Endothelial cell of umbilical vein (primary cell): ENCODE data around the gene CHRNA5. TPM values are rescaled to one million over a fixed set of nuclear protein-coding genes. Genes with fewer than 3 reads are reported as not detected.

Experiments used
- BruUV-seq: library from RNA; stranded (reverse); fragments of 400-500 nt; replicated peaks from 2 replicates; lab custom pipeline; 2021; lab: Mats Ljungman, UMichigan
- CTCF ChIA-PET: fragments of 300-600, 350-600 bp; sonication (Branson Sonifier 250); formaldehyde crosslinking; loops from one replicate; lab custom pipeline; 2021; ENCODE audit warnings: antibody characterized with exemption, inconsistent platforms; lab: Charles Lee
- POLR2A ChIA-PET: fragments of 300-600, 350-600 bp; sonication (Branson Sonifier 250); formaldehyde crosslinking; loops from one replicate; lab custom pipeline; 2021; ENCODE audit warnings: antibody characterized with exemption, inconsistent platforms; lab: Charles Lee
- DNase-seq: peaks from one replicate; pipeline ENCODE4 v3.0.0-alpha.2; 2011; ENCODE audit warnings: low read depth, low spot score
- FAIRE-seq: peaks from 2 replicates; lab custom pipeline; 2011; peaks lifted over from hg19 to GRCh38; lab: Jason Lieb, UNC
- H2AFZ ChIP-seq: 2 replicates; pipeline ENCODE4 v1.6.0; 2012; ENCODE audit warnings: low read depth, low read length, control low read depth, inconsistent platforms
- H3K27ac ChIP-seq: 2 replicates; pipeline ENCODE4 v1.5.1; 2011; ENCODE audit warnings: low read depth, mild to moderate bottlenecking, control low read depth, low read length, moderate library complexity; ENCODE audit not compliant: insufficient read depth
- H3K27me3 ChIP-seq, 2 experiments: 2 replicates each; pipeline versions ENCODE4 v1.6.0 to v1.6.1; 2011; ENCODE audit warnings: low read length in 2 of 2, mixed read lengths in 1 of 2; ENCODE audit not compliant: control insufficient read depth in 2 of 2, insufficient read depth in 2 of 2
- H3K36me3 ChIP-seq, 2 experiments: 2 replicates in 1 of 2; 3 replicates in 1 of 2; pipeline ENCODE4 v1.5.1; 2011; ENCODE audit warnings: low read length in 2 of 2, mild to moderate bottlenecking in 1 of 2, moderate library complexity in 1 of 2; ENCODE audit not compliant: control insufficient read depth in 2 of 2, insufficient read depth in 2 of 2; ENCODE audit errors: extremely low read depth in 1 of 2
- H3K4me1 ChIP-seq: 3 replicates; pipeline ENCODE4 v1.5.1; 2011; ENCODE audit warnings: mild to moderate bottlenecking, low read length; ENCODE audit not compliant: control insufficient read depth, insufficient read depth; ENCODE audit errors: extremely low read depth
- H3K4me2 ChIP-seq: 2 replicates; pipeline ENCODE4 v1.6.1; 2011; ENCODE audit warnings: low read length, control low read depth, mixed read lengths; ENCODE audit not compliant: insufficient read depth
- H3K4me3 ChIP-seq, 3 experiments: fragments of 200-600 bp in 1 of 3; sonication (generic), shearing (Covaris generic) in 1 of 3; replicated peaks in 1 of 3; 2 replicates each; pipeline ENCODE4 v1.5.1; 2011 to 2016; ENCODE audit warnings: control low read depth in 3 of 3, low read length in 3 of 3, mild to moderate bottlenecking in 2 of 3, inconsistent platforms in 1 of 3, low read depth in 1 of 3, moderate library complexity in 1 of 3; ENCODE audit not compliant: insufficient read depth in 1 of 3
- H3K79me2 ChIP-seq: 2 replicates; pipeline ENCODE4 v1.6.0; 2012; ENCODE audit warnings: low read length, inconsistent platforms; ENCODE audit not compliant: control insufficient read depth, insufficient read depth
- H3K9ac ChIP-seq: replicated peaks from 2 replicates; pipeline ENCODE3; 2011; ENCODE audit warnings: low read length, control low read depth; ENCODE audit not compliant: insufficient read depth; ENCODE audit errors: extremely low read depth
- H3K9me1 ChIP-seq: replicated peaks from 3 replicates; pipeline ENCODE4 v1.6.0; 2011; ENCODE audit warnings: mild to moderate bottlenecking, low read length; ENCODE audit not compliant: control insufficient read depth, insufficient read depth; ENCODE audit errors: extremely low read depth
- H3K9me3 ChIP-seq: replicated peaks from 2 replicates; pipeline ENCODE4 v1.5.1; 2012; ENCODE audit warnings: low read length, inconsistent platforms; ENCODE audit not compliant: control insufficient read depth, insufficient read depth
- H4K20me1 ChIP-seq: replicated peaks from 2 replicates; pipeline ENCODE3; 2011; ENCODE audit warnings: mild to moderate bottlenecking, low read length; ENCODE audit not compliant: control insufficient read depth, insufficient read depth; ENCODE audit errors: extremely low read depth
- CTCF ChIP-seq, 2 donors: IDR thresholded peaks; 1 replicate in 1 of 2; 2 replicates in 1 of 2; pipeline ENCODE4 v1.5.1; 2011; ENCODE audit warnings: low read length in 2 of 2, mild to moderate bottlenecking in 2 of 2, moderate library complexity in 2 of 2, control low read depth in 1 of 2, inconsistent platforms in 1 of 2, low read depth in 1 of 2; ENCODE audit not compliant: insufficient read depth in 1 of 2; ENCODE audit errors: extremely low read depth in 1 of 2
- GATA2 ChIP-seq: IDR thresholded peaks from 2 replicates; pipeline ENCODE4 v1.7.0; 2011; ENCODE audit warnings: low read depth, mild to moderate bottlenecking, moderate library complexity, mixed read lengths, low read length; ENCODE audit not compliant: insufficient read length, insufficient read depth
- MAX ChIP-seq: IDR thresholded peaks from 2 replicates; pipeline ENCODE4 v1.6.1; 2011; ENCODE audit not compliant: insufficient read depth, insufficient read length
- MYC ChIP-seq: IDR thresholded peaks from one replicate; pipeline ENCODE4 v1.6.1; 2011; ENCODE audit warnings: mild to moderate bottlenecking, low read depth, low read length
- POLR2AphosphoS5 ChIP-seq: IDR thresholded peaks from 2 replicates; pipeline ENCODE4 v1.6.1; 2012; ENCODE audit warnings: low read depth, mild to moderate bottlenecking, control low read depth, low read length, moderate library complexity; ENCODE audit not compliant: insufficient read depth
- dilution Hi-C: fragments of 300-500 bp; cut with MboI; formaldehyde crosslinking; loops from one replicate; pipeline ENCODE4 v1.15.0; 2019; ENCODE audit warnings: low sequenced_read_pairs; ENCODE audit not compliant: extremely low pct_ligation_motif_present
- intact Hi-C: fragments of 100-400 bp; cut with micrococcal nuclease; formaldehyde crosslinking; loops from one replicate; pipeline ENCODE4 v1.10.0; 2022
- polyA plus RNA-seq, 4 experiments: library from polyadenylated mRNA; depleted of rRNA in 3 of 4; stranded (reverse) in 3 of 4; unstranded in 1 of 4; fragments of >200 nt; gene quantifications; 2 replicates each; pipeline versions ENCODE4 v1.2.1 to v1.2.3, GENCODE V29; 2011 to 2012; ENCODE audit warnings: missing spikeins in 1 of 4
- total RNA-seq: library from RNA; stranded (reverse); gene quantifications from 2 replicates; pipeline ENCODE4 v1.2.3, GENCODE V29; 2021

CHRNA5 gene
- total and polyA plus RNA-seq, 2 donors (not counting 3 experiments of a cell fraction or from before 2014, with no cell fraction given) = 6.4 to 12.7 TPM

- TF ChIP-seq GATA2 (no peak), MAX (no peak), POLR2AphosphoS5 (no peak), CTCF (IDR thresholded peaks at IDR 0.05; ENCODE audit: extremely low read depth in 1 of 2, insufficient read depth in 1 of 2, low read depth in 1 of 2, low read length in 2 of 2) (peak; percentile 60 to 69), MYC (no peak)
- Histone ChIP-seq H3K4me1 (peaks cover 2% of the 10 kb centered on the region), H3K4me3 (no peak overlapping the region), H2AFZ (no peak overlapping the region), H3K9me3 (no peaks in the 10 kb centered on the region), H3K4me2 (no peak overlapping the region), H3K27ac (no peak overlapping the region), H3K79me2 (no peaks in the 10 kb centered on the region), H3K9me1 (no peaks in the 10 kb centered on the region), H3K27me3 (peaks cover 0 to 5% of the 10 kb centered on the region in 2 experiments), H4K20me1 (no peaks in the 10 kb centered on the region), H3K9ac (no peak overlapping the region), H3K36me3 (no peaks in the 10 kb centered on the region)
- no TSS peak for BruUV-seq
- ChIA-PET CTCF (interaction anchor here (0.7 to 3.1 kb wide), 16 partner anchors 8 to 546 kb away, joined by 3 to 29 read pairs (median 4); partner anchors contain the start of gene CHRNA3), POLR2A (no interaction called here)
- peak; percentile 77 for FAIRE-seq
- dilution Hi-C loops (no loop called here), intact Hi-C loops (loop anchor here (1.0 kb wide), 2 partner anchors 71 to 113 kb away; no protein-coding TSS in a partner anchor)
- peak; percentile 35 for DNase-seq
Observed at GRCh38 chr15:78638658-78639314, 73.5 kb downstream of the CHRNA5 start.
